SH-SY5Y (cell line): ENCODE measurements around the gene SMIM1.

Source experiments
- GATA2 ChIP-seq: IDR thresholded peaks from 2 replicates; pipeline ENCODE4 v1.6.1; 2011; ENCODE audit warnings: mild to moderate bottlenecking, low read depth, low read length
- GATA3 ChIP-seq: IDR thresholded peaks from 2 replicates; pipeline ENCODE4 v1.6.1; 2011; ENCODE audit warnings: low read depth, mild to moderate bottlenecking, low read length, moderate library complexity

The SMIM1 gene

GRCh38 chr1:3745071-3745470 lies 27.5 kb upstream of the SMIM1 start:
- TF ChIP-seq GATA2 (no peak), GATA3 (no peak)

- no peak for TF ChIP-seq GATA2
- TF ChIP-seq GATA3 = no peak
Observed at GRCh38 chr1:3745590-3746381, 26.8 kb upstream of the SMIM1 start.

- TF ChIP-seq GATA2 (no peak), GATA3 (no peak)
Observed at GRCh38 chr1:3746389-3746829, 26.1 kb upstream of the SMIM1 start.

- TF ChIP-seq GATA2 = no peak
- TF ChIP-seq GATA3 = no peak
Observed at GRCh38 chr1:3746830-3747521, 25.6 kb upstream of the SMIM1 start.

- no peak for TF ChIP-seq GATA3
- no peak for TF ChIP-seq GATA2
Observed at GRCh38 chr1:3747522-3747848, 25.1 kb upstream of the SMIM1 start.

GRCh38 chr1:3747903-3748302 lies 24.6 kb upstream of the SMIM1 start:
- TF ChIP-seq GATA2 (no peak), GATA3 (no peak)

- TF ChIP-seq GATA2 (no peak), GATA3 (no peak)
Observed at GRCh38 chr1:3749512-3749911, 23.0 kb upstream of the SMIM1 start.

- no peak for TF ChIP-seq GATA3
- no peak for TF ChIP-seq GATA2
Observed at GRCh38 chr1:3750741-3751140, 21.8 kb upstream of the SMIM1 start.

- TF ChIP-seq GATA3 (no peak), GATA2 (no peak)
Observed at GRCh38 chr1:3752400-3752945, 20.1 kb upstream of the SMIM1 start, which contains the start of gene CCDC27. Gene CCDC27, plus strand, starts transcription at chr1:3752450. Its CDS starts 32 bp downstream, at chr1:3752482.

GRCh38 chr1:3753656-3754454 lies 18.7 kb upstream of the SMIM1 start:
- TF ChIP-seq GATA3 = no peak
- TF ChIP-seq GATA2 = no peak

GRCh38 chr1:3756394-3756793 lies 16.2 kb upstream of the SMIM1 start:
- TF ChIP-seq GATA3 (no peak), GATA2 (no peak)

GRCh38 chr1:3759164-3759563 lies 13.4 kb upstream of the SMIM1 start:
- TF ChIP-seq GATA3 (no peak), GATA2 (no peak)

GRCh38 chr1:3759796-3760195 lies 12.8 kb upstream of the SMIM1 start:
- TF ChIP-seq GATA2 (no peak), GATA3 (no peak)

- TF ChIP-seq GATA2 = no peak
- no peak for TF ChIP-seq GATA3
Observed at GRCh38 chr1:3761296-3762010, 11.1 kb upstream of the SMIM1 start.
